GM12878 (cell line): ENCODE measurements around the gene SRPX2.

Experiments
- BHLHE40 ChIP-seq, 2 experiments: fragments of 450-650 bp in 1 of 2; IDR thresholded peaks; 2 replicates each; pipeline ENCODE4 v1.6.1; 2011 to 2017; ENCODE audit warnings: low read depth in 2 of 2, borderline replicate concordance in 1 of 2, improper control_type of control experiment in 1 of 2, low read length in 1 of 2, mild to moderate bottlenecking in 1 of 2
- CBFB ChIP-seq: IDR thresholded peaks from 2 replicates; pipeline ENCODE4 v1.6.1; 2016; ENCODE audit warnings: antibody characterized with exemption, low read depth
- CBX5 ChIP-seq: sonication (generic); IDR thresholded peaks from 2 replicates; pipeline ENCODE4 v1.6.1; 2016; ENCODE audit warnings: low read depth, moderate library complexity, mild to moderate bottlenecking, inconsistent platforms
- CTCF ChIP-seq, 3 experiments: IDR thresholded peaks in 2 of 3; conservative IDR thresholded peaks in 1 of 3; 2 replicates each; pipeline ENCODE4 v1.5.1; 2011; ENCODE audit warnings: low read depth in 3 of 3, low read length in 3 of 3, mild to moderate bottlenecking in 3 of 3, control low read depth in 2 of 3, moderate library complexity in 2 of 3, inconsistent platforms in 1 of 3, mixed read lengths in 1 of 3; ENCODE audit not compliant: control insufficient read depth in 2 of 3, insufficient read depth in 1 of 3; ENCODE audit errors: extremely low read depth in 1 of 3
- EP300 ChIP-seq, 2 experiments: fragments of 150-350 bp in 1 of 2; IDR thresholded peaks; 2 replicates each; pipeline ENCODE4 v1.6.1; 2011 to 2012; ENCODE audit warnings: low read depth in 2 of 2, low read length in 2 of 2, borderline replicate concordance in 1 of 2, improper control_type of control experiment in 1 of 2, inconsistent platforms in 1 of 2; ENCODE audit not compliant: control insufficient read depth in 1 of 2
- EZH2 ChIP-seq: IDR thresholded peaks from 2 replicates; pipeline ENCODE4 v1.6.1; 2012; ENCODE audit warnings: low read depth, mild to moderate bottlenecking, control low read depth, inconsistent platforms, low read length, borderline replicate concordance; ENCODE audit not compliant: control insufficient read depth
- POLR2A ChIP-seq: IDR thresholded peaks from 2 replicates; pipeline ENCODE4 v1.6.1; 2011; ENCODE audit warnings: low read depth, mild to moderate bottlenecking, low read length
- STAT3 ChIP-seq: IDR thresholded peaks from 2 replicates; pipeline ENCODE4 v1.6.1; 2011; ENCODE audit warnings: low read depth, low read length, improper control_type of control experiment
- USF2 ChIP-seq: IDR thresholded peaks from 2 replicates; pipeline ENCODE4 v1.6.1; 2011; ENCODE audit warnings: low read depth, low read length, improper control_type of control experiment, borderline replicate concordance
- YBX1 ChIP-seq: fragments of 450-650 bp; IDR thresholded peaks from 2 replicates; pipeline ENCODE4 v1.6.1; 2016; ENCODE audit warnings: antibody characterized with exemption
- YY1 ChIP-seq: IDR thresholded peaks from 2 replicates; pipeline ENCODE4 v1.6.1; 2011; ENCODE audit warnings: low read depth, mild to moderate bottlenecking, low read length
- ZNF274 ChIP-seq: IDR thresholded peaks from one replicate; pipeline ENCODE4 v1.8.0; 2011; ENCODE audit not compliant: insufficient read length, insufficient read depth

GRCh38 chrX:100721328-100721727 lies 77.3 kb downstream of the SRPX2 start:
- TF ChIP-seq USF2: no peak
- no peak for TF ChIP-seq EZH2
- TF ChIP-seq YY1: no peak
- TF ChIP-seq ZNF274: no peak
- TF ChIP-seq EP300 (IDR thresholded peaks at IDR 0.05; ENCODE audit: borderline replicate concordance in 1 of 2, control insufficient read depth in 1 of 2, low read depth in 2 of 2, low read length in 2 of 2): no peak
- no peak for TF ChIP-seq CBX5
- TF ChIP-seq STAT3: no peak
- TF ChIP-seq CTCF (IDR thresholded peaks at IDR 0.05 in 2 of 3, conservative IDR thresholded peaks at IDR 0.05 in 1 of 3; ENCODE audit: control insufficient read depth in 2 of 3, extremely low read depth in 1 of 3, insufficient read depth in 1 of 3, low read depth in 3 of 3, low read length in 3 of 3): no peak
- TF ChIP-seq CBFB: no peak
- no peak for TF ChIP-seq POLR2A
- no peak for TF ChIP-seq YBX1
- no peak for TF ChIP-seq BHLHE40 (IDR thresholded peaks at IDR 0.05; ENCODE audit: borderline replicate concordance in 1 of 2, low read depth in 2 of 2, low read length in 1 of 2)
